ENCODE measurements around the gene CR1. TPM values are rescaled to one million over a fixed set of nuclear protein-coding genes. Genes with fewer than 3 reads are reported as not detected.

CR1 gene
- total and polyA plus RNA-seq, 9 of the 15 experiments (the other 6 are each of a cell fraction or from before 2014, with no cell fraction given) = 0.07 to 0.47 (median 0.18) TPM

DNA sequence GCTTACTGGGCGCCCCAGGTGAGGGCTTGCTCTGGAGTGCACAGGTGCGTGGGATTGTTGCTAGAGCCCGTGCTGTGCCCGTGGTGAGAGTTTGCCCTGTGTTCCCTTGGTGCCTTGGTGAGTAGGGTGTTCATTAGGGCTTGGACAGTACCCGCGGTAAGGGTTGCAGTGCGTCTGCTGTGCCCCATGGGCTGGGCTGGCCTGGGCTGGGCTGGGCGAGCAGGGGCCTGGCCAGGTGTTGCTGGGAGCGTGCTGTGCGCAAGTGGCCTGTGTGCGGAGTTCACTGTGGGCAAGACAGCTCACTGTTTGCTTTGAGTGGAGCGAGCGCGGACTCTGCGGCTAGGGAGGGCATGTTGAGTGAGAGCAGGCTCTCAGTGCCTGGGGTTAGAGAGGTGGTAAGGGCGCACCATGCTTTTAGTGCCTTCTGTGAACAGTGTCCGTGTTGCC, 149.7 kb downstream of the CR1 start (continued):
- TF ChIP-seq BMI1 (IDR thresholded peaks at IDR 0.05; ENCODE audit: low read length) (no peak), TBL1XR1 (IDR thresholded peaks at IDR 0.05; ENCODE audit: low read length in 2 of 2) (no peak), HMG20B (CRISPR knock-in tag; IDR thresholded peaks at IDR 0.05) (no peak), NR2C2 (CRISPR knock-in tag; IDR thresholded peaks at IDR 0.05) (0 out of 2 replicates have a peak, but pooled peaks have one; percentile 42), NR2C2 (tag; IDR thresholded peaks at IDR 0.05) (peak; percentile 35; the same call in 1 of the 2 replicates), KDM5B (IDR thresholded peaks at IDR 0.05; ENCODE audit: insufficient replicate concordance, low read depth, low read length) (peak; percentile 62), ZNF12 (CRISPR knock-in tag; IDR thresholded peaks at IDR 0.05) (0 out of 2 replicates have a peak, but pooled peaks have one; percentile 28), CHD1 (IDR thresholded peaks at IDR 0.05; ENCODE audit: low read length) (no peak), RBBP5 (IDR thresholded peaks at IDR 0.05; ENCODE audit: borderline replicate concordance, insufficient read depth, low read length, poor library complexity, severe bottlenecking) (peak; percentile 92), MAFG (tag; conservative IDR thresholded peaks at IDR 0.05) (no peak), FOXM1 (IDR thresholded peaks at IDR 0.05; ENCODE audit: low read depth) (no peak), FOXM1 (CRISPR knock-in tag; IDR thresholded peaks at IDR 0.05; ENCODE audit: low read depth) (no peak)
- TF ChIP-seq, protein P1, sequence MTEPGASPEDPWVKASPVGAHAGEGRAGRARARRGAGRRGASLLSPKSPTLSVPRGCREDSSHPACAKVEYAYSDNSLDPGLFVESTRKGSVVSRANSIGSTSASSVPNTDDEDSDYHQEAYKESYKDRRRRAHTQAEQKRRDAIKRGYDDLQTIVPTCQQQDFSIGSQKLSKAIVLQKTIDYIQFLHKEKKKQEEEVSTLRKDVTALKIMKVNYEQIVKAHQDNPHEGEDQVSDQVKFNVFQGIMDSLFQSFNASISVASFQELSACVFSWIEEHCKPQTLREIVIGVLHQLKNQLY (CRISPR knock-in tag; conservative IDR thresholded peaks at IDR 0.05) = 0 out of 4 replicates have a peak, but pooled peaks of 1 of the 2 experiments have one; percentile 7
- TF ChIP-seq, protein P2, sequence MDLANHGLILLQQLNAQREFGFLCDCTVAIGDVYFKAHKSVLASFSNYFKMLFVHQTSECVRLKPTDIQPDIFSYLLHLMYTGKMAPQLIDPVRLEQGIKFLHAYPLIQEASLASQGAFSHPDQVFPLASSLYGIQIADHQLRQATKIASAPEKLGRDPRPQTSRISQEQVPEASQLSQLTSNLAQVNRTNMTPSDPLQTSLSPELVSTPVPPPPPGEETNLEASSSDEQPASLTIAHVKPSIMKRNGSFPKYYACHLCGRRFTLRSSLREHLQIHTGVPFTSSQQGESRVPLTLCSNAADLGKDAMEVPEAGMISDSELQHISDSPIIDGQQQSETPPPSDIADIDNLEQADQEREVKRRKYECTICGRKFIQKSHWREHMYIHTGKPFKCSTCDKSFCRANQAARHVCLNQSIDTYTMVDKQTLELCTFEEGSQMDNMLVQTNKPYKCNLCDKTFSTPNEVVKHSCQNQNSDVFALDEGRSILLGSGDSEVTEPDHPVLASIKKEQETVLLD (IDR thresholded peaks at IDR 0.05) = no peak; the same call in 1 of the 2 replicates
- TF ChIP-seq, protein P3, sequence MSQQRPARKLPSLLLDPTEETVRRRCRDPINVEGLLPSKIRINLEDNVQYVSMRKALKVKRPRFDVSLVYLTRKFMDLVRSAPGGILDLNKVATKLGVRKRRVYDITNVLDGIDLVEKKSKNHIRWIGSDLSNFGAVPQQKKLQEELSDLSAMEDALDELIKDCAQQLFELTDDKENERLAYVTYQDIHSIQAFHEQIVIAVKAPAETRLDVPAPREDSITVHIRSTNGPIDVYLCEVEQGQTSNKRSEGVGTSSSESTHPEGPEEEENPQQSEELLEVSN (IDR thresholded peaks at IDR 0.05; ENCODE audit: borderline replicate concordance in 1 of 2, extremely low read depth in 1 of 2, insufficient read depth in 1 of 2, insufficient read length in 1 of 2, low read depth in 1 of 2, low read length in 1 of 2, poor library complexity in 1 of 2, severe bottlenecking in 1 of 2) = peak in 1 of 2 experiments; percentile 22
- TF ChIP-seq, protein P4, sequence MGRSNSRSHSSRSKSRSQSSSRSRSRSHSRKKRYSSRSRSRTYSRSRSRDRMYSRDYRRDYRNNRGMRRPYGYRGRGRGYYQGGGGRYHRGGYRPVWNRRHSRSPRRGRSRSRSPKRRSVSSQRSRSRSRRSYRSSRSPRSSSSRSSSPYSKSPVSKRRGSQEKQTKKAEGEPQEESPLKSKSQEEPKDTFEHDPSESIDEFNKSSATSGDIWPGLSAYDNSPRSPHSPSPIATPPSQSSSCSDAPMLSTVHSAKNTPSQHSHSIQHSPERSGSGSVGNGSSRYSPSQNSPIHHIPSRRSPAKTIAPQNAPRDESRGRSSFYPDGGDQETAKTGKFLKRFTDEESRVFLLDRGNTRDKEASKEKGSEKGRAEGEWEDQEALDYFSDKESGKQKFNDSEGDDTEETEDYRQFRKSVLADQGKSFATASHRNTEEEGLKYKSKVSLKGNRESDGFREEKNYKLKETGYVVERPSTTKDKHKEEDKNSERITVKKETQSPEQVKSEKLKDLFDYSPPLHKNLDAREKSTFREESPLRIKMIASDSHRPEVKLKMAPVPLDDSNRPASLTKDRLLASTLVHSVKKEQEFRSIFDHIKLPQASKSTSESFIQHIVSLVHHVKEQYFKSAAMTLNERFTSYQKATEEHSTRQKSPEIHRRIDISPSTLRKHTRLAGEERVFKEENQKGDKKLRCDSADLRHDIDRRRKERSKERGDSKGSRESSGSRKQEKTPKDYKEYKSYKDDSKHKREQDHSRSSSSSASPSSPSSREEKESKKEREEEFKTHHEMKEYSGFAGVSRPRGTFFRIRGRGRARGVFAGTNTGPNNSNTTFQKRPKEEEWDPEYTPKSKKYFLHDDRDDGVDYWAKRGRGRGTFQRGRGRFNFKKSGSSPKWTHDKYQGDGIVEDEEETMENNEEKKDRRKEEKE (IDR thresholded peaks at IDR 0.05; ENCODE audit: borderline replicate concordance in 1 of 2, control insufficient read depth in 1 of 2, low read depth in 2 of 2, low read length in 1 of 2) = no peak
